ENCODE measurements around the gene SLC17A3.

Gene SLC17A3

DNA sequence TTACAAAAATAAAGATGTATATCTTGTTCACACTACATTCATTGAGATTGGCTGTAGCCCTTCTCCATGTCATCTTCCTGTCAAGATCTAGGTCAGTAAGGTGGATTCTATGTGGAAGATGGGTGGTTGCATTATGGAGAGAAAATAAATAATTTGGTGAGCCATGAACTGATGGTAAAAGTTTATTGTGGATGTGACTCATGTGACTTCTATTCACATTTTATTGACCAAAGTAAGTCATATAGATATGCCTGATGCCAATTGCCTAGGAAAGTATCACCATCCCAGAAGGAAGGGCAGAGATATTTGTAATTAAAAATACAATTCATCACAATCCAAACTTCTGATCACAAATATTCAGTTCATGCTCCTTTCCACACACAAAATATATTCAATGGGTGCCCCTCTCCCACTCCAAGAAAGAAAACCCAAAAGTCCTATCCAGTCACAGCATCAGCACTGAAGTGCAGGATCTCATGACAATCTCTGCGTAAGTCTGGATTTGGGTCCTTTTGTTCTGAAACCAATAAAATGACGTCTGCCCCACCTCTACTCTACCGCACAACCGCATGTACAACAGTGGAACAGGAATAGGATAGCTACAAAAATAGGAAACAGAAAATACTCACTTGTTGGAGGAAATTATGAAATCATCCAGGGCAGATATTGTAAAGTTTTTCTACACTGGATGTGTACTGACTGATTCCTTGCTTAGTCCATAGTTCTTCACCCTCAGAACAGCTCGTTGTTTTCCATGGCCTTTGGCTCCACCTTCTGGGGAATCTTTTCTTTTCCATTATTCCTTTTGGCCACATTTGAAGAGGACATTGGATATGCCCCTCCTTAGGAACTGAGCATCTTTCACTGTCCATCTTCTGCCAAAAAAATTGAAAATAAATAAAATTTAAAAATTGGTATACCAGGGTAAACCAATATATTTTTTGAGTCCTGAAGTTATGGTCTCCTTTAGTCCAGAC is 16.1 kb upstream of the SLC17A3 start:
- no peak for FAIRE-seq

DNA sequence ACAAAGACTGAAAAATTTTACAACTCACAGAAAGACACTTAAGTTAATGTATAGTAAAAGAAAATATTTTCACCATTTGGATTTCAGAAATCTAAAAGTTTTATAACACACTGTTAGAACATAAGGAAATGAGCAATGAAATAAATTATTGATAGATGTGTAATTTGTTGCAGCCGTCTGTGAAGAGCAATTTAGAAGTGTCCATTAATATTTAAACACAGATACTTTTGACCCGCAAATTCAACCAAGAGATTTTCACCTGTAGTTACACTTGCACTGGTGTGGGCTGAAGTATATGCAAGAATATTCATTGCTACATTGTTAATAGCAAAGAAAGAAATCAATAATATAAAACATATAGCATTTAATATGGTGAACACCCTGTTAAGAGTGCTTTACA is 14.6 kb upstream of the SLC17A3 start:
- no peak for FAIRE-seq

DNA sequence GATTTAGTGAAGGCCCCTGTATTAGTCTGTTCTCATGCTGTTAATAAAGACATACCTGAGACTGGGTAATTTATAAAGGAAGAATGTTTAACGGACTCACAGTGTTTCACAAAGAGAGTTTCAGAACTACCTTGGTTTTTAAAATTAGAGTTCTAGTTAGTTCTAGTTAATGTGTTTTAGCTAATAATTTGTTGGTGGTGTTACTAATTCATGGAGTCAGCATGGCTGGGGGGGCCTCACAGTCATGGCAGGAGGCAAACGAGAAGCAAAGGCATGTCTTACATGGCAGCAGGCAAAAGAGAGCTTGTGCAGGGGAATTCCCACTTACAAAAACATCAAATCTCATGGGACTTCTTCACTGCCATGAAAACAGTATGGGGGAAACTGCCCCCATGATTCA is 12.0 kb upstream of the SLC17A3 start:
- FAIRE-seq: no peak

DNA sequence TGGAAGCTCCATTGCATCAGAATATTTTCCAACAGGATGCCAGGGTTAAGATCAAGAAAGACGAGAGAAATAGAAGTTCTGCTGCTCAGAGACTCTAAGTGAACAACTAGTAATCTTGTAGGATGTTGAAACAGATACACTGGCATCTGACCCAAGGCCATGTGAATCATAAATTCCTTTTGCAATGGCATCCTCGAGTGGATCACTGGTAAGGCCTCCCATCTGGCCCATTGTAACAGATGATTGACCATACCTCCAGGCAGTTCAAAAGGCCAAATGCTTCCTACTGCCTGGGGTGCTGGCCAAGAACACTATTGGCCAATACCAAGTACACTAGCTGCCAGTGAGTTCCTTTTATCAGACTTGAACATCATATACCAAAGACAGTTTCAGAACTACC is 9.9 kb upstream of the SLC17A3 start:
- FAIRE-seq: no peak

DNA sequence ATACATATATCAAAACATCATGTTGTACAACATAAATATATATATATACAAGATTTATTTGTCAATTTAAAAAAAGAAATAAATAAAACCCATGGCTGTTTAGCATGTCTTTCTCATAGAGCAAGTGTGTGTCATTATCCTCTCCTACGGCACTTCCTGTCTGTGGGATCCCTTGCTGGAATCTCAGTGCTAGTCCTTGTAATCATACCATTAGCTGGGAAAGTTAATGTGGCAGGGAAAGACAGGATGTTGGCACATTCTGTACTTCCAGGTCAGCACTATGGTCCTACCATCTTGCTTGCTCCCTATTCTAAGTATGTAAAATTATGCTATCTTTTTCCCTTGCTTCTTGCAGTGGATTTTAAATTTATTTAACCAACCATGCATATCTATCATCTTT is 9.5 kb upstream of the SLC17A3 start:
- FAIRE-seq: no peak

DNA sequence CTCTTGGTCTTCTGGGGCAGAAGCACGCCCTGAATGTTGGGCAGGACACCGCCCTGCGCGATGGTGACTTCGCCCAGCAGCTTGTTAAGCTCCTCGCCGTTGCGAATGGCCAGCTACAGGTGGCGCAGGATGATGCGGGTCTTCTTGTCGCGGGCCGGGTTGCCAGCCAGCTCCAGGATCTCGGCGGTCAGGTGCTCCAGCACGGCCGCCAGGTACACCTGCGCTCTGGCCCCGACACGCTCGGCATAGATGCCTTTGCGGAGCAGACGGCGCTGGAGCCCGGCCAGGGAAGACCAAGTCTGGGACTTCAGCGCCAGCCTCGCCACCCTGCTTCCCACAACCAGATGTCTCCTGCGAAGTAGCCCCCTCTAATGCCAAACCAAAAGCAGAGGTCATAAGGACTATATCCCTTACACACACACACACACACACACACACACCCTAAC is 8.0 kb upstream of the SLC17A3 start:
- FAIRE-seq: no peak

DNA sequence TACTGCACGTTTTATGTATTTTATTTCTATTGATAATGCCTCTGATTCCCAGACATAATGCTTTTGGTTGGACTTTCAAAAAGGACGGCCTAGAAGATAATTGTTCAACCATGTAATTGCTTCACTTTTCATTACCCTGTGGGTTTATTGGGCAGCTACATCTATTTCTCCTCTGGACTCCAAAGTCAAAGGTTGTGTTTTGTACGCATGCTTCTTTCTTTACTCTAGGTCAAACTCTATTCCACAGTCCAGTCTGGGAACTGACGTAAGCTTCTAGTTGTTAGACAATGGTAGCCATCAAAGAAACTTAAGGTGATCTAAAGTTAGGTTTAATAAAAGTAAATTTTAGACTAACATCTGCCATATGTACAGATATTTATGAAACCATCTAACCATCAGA is 6.6 kb upstream of the SLC17A3 start:
- FAIRE-seq: no peak

DNA sequence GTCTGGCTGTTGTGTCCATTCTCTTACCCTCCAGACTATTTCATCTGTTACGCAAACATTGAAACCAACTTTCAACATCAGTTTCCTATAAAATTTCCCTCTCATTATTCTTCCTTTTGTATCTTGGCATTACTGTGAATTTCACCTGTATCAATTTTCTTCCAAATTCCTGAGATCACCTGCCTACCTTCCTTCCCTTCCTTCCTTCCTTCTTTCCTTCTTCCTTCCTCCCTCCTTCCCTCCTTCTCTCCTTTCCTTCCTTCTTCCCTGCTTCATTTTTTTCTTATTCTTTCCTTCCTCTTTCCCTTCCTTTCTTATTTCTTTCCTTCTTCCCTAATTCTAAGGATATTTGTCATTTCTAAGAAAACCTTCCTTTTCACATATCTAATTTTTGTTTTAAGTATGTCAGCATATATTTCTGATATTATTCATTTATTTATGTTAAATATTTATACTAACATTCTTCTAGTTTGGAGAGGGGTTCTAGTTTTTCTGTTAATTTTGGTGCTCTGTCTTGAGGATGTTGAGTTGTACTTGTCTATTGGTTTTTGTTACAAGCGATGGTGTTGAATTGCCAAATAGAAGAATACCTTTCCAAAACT is 4.8 kb upstream of the SLC17A3 start:
- no peak for FAIRE-seq

DNA sequence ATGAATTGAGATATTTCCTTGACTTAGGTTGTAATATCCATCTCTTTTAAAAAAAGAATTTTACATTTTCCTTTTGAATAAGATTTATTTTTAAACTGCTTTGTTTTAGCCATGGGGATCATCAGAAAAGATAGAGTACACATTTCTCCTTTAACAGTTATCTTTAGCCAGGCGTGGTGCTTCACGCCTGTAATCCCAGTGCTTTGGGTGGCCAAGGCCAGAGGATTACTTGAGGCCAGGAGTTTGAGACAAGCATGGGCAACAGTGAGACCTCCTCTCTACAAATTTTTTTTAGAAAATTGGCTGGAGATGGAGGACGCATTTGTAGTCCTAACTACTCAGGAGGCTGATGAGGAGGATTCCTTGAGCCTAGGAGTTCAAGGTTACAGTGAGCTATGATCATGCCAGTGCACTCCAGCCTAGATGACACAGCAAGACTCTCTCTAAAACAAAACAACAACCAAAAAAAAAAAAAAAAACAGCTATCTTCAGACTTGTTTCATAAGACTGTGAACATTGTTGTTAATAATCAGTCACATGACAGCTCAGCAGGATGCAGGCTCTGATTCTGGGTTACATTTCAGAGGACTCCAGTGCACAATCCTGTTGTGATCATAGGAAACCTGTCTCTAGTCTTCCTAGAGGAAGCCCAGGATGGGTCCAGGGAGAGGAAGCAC is 2.0 kb upstream of the SLC17A3 start:
- FAIRE-seq: no peak

DNA sequence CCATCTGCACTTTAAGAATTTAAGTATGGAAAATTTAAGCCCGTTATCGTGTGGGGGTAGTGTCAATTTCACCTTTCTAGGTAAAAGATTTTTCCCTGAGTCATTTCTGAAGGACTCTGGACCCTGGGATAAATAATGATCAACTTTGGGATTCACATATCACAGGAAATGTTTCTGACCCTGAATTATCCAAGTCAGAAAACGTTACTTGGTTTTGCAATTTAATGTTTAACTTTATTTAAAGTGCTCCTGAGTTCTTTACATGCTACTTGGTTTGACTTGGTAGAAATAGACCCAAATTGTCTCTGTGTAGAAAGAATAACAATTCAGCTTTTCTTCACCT is 1.5 kb upstream of the SLC17A3 start:
- no peak for FAIRE-seq

DNA sequence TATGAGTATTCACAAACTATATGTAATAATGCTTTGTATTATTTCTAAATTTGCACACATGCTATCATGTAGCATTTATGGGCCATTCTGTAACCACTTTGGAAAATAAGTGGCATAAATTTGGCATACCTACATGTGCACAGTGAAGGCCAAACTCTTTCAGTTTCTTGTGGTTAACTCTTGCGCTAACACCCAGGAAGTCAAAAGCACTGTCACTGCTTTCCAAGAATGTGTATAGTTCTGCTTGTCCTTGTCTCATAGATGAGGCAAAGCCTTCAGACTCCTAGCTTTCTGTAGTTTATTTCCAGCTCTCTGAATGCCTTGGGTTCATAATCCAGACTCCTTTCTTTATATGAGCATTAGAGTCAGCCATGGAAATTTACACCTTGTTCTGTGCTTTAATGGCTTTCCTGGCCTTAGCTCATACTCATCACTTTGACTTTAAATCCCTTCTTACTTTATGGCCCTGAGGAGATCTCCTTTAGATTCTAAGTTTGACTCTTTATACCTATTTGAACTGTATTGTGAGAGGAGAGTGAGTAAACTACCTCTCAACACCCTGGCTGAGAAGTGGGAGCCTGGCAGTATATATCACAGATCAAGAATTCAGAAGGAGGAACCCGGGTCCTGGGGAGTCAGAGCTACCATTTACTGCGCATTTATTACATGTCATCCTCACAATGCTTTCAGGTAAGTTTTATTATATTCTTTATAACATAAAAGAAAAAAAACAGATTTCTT is 949 bp upstream of the SLC17A3 start:
- no peak for FAIRE-seq

DNA sequence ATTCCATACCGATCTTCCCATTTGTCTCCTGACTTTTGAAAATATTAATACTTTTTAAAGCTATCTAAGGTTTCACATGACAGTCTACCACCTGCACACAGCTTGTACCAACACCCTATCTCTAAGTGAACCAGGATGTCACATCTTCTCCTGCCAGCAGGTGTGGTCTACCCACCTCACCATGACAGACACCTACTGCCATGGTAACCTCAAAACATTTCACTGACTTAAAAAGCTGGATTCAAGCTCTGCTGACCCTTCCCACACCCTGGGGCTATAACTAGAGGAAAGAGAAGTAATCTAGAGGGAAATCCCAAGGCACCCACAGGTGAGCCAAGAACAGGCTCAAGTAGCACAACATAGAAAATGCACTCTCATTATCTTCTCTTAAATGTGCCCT is 1.2 kb downstream of the SLC17A3 start:
- no peak for FAIRE-seq

DNA sequence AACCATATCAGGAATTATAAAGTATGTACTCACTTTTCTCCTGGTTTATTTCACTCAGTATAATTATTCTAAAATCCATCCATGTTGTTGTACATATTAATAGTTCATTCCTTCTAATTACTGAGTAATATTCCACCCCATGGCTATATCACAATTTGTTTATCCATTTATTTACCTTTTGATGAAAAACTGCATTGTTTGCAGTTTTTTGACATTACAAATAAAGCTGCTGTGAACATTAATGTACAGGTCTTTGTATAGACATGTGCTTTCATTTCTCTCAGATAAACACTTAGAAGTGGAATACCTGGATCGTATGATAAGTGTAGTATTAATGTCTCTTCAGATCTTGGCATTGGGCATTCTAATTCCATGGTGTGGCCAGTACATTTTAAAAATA is 4.2 kb downstream of the SLC17A3 start:
- FAIRE-seq: no peak

DNA sequence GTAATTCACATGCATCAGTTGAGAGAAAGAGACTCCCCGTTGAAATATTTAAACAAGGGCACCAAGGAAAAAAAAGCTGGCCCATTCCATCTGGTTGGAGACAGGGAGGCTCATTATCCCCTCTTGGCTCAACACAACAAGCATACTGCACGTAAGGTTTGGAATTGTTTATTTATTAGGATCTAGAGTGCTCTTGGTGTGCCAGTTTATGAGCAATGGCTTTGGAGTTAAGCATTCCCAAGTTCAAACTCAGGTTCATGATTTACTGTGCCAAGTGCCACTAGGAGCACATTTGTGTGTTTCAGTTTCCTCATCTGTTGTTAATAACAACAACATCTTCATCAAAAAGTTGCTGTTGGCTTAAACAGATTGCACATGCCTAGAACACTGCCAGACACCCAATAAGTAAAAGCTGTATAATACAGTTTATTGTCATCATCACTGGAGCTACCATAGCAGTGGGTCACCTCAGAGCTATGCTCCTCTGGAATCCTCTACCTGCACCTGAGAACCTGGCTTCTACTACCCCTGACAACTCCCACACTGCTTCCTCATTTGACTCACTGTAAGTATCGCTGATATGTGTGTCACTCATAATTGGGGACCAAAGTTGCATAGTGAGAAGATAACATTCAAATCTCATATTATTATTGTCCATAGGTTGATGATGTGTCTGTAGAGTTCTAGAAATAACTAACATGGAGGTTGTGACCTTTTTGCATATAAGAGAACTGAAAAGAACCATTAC is 5.4 kb downstream of the SLC17A3 start:
- FAIRE-seq: no peak

DNA sequence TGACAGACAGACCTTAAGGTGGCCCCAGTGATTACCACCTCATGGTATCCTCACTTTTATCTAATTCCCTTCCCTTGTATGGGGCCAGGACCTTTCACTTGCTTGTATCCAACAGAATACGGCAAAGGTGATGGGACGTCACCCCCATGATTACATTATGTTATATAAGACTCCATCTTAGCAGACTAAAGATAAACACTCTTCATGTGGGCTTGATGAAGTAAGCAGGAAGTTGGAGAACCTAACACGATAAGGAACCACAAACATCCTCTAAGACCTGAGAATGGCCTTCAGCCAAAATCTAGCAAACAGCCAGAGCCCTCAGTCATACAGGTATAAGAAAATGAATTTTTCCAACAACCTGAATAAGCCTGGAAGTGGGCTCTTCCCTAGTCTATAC is 8.0 kb downstream of the SLC17A3 start:
- no peak for FAIRE-seq

DNA sequence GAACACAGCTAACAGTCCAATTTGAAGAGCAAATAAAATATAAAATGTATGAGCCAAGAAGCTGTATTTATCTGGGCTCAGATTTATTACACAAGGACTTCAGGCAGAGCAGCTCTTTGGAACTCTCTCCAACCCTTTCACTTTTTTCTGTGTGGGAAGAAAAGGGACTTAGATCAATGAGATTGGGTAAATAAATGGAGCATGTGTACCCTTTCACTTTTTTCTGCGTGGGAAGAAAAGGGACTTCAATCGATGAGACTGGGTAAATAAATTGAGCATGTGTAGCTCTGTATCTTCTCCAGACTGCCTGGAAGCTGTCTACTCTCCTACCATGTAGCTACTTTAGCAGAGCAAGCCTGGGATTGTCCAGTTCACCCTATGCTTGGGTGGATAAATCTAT is 10.7 kb downstream of the SLC17A3 start:
- no peak for FAIRE-seq

DNA sequence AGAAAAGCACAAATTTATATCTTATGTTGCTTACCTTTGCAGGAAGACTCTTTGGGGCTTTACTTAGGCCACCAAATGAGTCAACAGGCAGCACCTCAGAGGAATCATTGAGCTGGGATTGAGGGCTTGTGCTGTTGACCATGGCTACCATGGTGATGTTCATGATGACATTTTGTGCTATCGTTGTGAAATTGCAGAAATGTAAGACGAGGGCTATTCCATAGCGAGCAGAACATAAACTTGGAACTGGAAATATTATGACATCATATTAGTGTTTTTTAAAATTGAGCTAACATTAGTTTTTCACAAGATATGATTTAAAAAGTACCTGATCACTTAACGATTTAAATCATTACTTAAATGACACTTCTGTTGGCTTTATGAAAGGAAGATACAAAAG is 11.8 kb downstream of the SLC17A3 start:
- FAIRE-seq: no peak

DNA sequence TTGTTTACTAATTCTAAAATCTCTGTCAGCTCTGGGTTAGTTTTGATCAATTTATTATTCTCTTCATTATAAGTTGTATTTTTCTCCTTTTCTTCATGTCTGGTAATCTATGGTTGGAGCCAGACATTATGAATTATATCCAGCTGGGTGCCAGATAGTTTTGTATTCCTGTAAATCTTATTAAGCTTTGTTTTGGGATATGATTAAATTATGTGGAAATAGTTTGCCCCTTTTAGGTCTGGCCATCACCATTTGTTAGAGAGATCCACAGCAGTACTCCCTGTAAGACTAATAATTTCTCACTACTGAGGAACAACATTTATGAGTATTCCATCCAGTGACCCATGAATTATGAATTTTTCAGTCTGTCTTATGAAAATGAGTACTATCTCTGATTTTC is 21.3 kb downstream of the SLC17A3 start:
- FAIRE-seq: no peak

DNA sequence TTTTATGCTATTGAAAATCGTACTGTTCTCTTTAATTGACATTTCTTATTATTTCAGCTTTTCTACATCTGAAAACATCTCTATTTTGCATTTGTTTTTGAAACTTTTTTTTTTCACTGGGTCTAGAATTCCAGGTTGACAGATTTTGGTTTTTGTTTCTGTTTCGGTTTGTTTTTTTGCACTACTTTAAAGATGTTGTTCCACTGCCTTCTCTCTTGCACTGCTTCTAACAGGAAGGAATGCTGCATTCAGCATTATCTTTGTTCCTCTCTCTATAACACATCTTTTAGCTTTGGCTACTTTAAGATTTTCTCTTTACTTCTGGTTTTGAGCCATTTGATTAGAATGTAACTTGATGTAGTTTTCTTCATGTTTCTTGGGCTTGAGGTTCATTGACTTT is 22.1 kb downstream of the SLC17A3 start:
- no peak for FAIRE-seq

DNA sequence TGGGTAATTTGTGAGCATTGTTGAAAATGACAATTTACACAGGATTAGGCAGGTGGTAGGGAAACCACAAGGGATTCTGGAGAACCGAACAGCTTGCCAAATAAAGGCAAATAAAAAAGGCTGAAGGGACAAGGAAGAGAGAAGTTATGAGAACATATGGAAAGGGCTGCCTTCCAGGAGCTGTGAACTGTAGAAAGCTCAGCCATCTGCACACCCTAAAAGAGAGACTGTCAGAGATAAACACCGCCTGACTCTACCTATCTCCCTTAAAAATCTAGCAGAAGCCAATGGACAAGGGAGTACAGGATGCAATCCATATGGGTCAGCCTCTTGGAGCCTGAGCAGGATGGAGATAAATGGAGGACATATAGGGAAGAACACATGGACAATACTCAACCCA is 29.5 kb downstream of the SLC17A3 start:
- no peak for FAIRE-seq

DNA sequence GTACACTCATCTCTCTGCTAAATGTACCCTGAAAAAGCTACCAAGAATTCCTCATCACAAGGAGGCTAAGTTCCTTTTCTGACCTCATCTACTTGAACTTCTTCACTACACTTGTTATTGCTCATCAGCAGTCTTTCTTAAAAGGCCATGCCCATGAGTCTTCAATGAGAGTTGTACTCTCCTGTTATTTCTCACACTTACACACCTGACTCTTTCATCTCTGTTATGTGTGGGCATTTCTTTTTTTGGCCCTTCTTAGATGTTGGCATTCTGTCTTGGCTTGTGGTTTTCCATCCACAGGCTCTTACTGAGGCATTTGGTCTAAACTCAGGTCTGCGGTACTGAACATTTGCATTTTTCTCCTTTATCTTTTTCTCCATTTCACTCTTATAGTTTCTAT is 31.5 kb downstream of the SLC17A3 start:
- FAIRE-seq: no peak

Data from colon (tissue), 2 donors.